T-helper 22 cell (primary cell): ENCODE measurements around the gene KCNC3.

Source experiments
- DNase-seq: peaks from one replicate; pipeline ENCODE4 v3.0.0-alpha.2; 2020; ENCODE audit warnings: low read depth

Gene KCNC3

GRCh38 chr19:50327461-50328223 lies 1.5 kb downstream of the KCNC3 start:
- no peak for DNase-seq

DNA sequence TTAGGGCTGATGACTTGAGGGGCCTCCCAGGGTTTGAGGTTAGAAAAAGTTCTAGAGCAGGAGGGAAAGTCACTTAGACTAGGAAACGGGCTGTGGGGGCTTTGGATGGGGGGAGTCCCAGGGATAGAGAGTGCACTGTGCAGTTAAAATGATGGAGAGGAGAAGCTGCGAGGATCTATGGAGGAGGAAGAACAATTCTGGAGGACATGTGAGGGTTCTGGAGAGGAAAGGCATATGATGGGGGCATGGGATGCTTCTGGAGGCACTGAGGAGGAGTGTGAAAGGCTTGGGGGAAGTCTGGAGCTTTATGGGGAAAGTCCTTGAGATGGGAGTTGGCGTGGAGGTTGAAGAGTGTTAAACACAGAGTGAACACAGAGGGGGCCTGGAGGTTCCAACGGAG lies 2.2 kb downstream of the KCNC3 start:
- DNase-seq: no peak

- DNase-seq: no peak
Measured at GRCh38 chr19:50326101-50326664, 3.0 kb downstream of the KCNC3 start.

DNA sequence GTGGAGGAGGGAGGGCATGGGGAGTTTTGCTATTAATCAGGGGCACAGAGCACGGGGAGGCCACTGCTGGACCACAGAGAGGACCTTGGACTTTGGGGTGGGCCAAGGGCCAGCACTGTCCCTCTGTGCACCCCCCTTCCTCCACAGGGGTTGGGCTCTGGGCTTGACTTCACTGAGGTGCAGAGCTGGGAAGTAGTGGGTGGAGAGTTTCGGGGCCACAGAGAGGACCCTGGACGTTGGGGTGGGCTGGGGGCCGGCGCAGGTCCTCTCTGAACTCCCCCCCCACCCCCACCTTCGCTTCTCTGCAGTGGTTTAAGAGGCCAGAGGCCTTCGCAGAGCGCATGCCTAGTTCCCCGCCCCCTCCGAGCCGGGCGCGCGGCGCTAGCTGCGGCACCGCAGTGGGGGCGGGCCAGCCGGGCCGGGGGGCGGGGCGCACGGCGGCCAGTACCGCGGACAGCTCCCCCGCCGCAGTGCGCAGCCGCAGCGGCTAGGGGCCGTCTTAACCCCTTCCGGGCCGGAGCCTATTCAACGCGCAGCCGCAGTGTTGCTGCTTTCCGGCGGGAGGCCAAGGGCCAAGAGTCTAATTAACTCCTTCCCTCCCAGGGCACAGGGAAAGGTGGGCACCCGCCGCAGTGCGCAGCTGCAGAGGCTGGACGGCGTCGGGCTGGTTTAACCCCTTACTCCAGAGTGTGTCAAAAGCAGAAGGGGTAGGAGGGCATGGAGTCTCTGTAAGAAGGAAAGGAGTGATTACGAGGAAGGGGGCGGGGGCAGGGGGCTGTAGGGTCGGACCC lies 3.7 kb downstream of the KCNC3 start:
- DNase-seq: peak; percentile 43

GRCh38 chr19:50324331-50324730 lies 4.8 kb downstream of the KCNC3 start:
- DNase-seq: no peak

- no peak for DNase-seq
Measured at GRCh38 chr19:50323782-50324133, 5.4 kb downstream of the KCNC3 start.

- DNase-seq: no peak
Measured at GRCh38 chr19:50322931-50323781, 6.0 kb downstream of the KCNC3 start.

DNA sequence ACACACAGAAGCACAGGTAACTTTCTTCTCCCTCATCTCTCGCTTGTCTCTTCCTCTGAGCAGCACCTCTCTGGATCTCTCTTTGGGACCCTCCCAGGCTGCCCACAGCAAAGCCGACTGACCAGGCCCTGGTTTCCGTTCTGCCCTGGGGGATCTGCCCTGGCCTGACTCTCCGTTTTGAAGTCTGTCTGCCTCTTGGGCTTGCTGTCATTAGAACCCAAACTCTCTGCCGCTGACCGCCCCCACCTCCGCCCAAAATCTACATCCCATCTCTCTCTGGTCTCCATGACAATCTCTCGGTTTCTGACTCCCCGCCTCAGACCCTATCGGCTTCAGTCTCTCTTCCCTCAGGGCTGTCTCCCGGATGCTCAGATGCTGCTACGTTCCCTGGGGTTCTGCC lies 6.9 kb downstream of the KCNC3 start:
- no peak for DNase-seq

DNA sequence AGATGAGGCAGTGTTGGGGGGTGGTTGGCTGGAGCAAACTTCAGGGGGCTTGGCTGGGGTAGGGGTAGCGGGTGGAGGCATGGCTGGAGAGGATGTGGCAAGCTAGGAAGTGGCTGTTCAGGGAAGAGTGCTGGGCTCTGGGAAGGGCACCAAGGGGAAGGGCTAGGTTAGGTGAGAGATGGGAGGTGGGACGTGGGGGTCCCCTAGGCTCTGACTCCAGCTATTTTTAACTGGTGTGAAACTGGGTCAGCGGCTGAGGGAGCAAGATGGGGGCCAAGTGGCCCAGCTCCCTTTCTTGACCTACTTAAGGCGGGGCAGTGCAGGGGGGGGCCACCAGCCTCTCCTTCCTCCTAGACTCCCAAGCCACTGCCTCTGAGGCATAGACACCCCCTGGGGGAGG lies 7.3 kb downstream of the KCNC3 start:
- no peak for DNase-seq

GRCh38 chr19:50320596-50320995 lies 8.6 kb downstream of the KCNC3 start:
- no peak for DNase-seq

- DNase-seq: no peak
Measured at GRCh38 chr19:50320051-50320450, 9.1 kb downstream of the KCNC3 start.

GRCh38 chr19:50319156-50319555 lies 10.0 kb downstream of the KCNC3 start:
- no peak for DNase-seq

GRCh38 chr19:50318438-50318837 lies 10.7 kb downstream of the KCNC3 start:
- DNase-seq: no peak

DNA sequence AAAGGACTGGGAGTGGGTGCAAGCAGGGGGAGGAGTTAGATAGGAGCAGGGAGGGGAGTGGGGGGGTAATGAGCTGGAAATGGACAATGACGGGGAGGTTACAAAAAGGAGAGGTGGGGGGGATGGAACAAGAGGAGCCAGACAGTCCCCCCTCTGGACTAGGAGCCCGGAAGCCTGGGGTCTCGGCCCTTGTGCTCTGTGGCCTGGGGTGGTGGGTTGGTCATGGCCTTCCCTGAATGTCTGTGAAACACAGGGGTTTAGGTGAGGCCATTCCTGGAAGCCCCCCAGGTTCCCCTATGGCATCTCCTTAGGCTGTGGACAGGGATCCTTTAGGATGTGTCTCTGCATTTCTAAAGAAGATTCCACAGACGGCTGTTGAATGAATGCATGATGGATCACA lies 12.1 kb downstream of the KCNC3 start:
- DNase-seq: no peak

GRCh38 chr19:50315773-50316448 lies 13.3 kb downstream of the KCNC3 start:
- no peak for DNase-seq

DNA sequence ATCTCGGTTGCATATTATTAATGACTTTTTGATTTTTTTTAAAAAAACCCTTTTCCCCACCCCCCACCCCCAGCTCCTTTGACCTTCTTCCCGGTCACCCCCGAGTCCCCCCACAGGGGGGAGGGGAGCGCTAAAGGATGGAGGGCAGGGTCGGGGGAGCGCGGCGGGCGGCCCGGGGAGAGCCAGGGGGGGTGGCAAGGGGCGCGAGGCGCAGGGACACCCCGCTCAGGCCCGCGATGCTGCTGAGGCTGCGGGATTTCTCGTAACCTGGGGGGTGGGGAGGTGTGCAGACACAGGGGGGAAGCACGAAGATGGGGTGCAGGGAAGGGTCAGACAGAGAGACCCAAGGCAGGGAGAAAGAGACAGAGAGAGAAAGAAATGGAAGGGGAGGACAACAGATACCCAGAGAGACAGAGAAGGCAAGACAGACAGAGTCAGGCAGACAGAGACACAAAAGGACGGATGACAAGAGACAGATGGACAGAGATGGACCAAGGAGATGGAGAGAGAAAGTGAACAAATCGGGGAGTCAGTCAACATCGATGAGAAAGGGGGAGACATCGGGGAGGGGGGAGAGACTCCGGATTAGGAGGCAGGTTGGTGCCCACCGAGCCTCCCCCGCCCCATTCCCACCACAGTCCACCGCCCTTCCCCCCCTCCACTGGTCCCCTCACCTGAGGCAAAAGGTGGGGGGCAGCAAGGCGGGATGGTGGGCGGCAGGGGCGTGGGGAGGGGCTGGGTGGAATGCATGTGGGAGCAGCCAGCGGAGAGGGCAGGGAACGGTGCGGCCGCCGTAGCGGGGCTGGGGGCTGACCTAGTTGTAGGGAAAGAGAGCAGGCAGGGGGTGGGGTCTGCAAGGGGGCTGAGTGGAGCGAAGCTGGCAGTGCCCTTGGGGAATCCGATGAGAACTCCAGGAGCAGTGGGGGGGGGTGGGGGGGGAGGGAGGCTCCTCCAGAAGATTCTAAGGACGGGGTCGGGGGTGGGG lies 14.2 kb downstream of the KCNC3 start:
- no peak for DNase-seq

GRCh38 chr19:50313812-50314536 lies 15.2 kb downstream of the KCNC3 start:
- DNase-seq: no peak

- DNase-seq: no peak
Measured at GRCh38 chr19:50312967-50313811, 16.0 kb downstream of the KCNC3 start.
